Neural progenitor cell (in vitro differentiated cells): ENCODE measurements around the gene GAP43. TPM values are rescaled to one million over a fixed set of nuclear protein-coding genes. Genes with fewer than 3 reads are reported as not detected.

Experiments
- DNase-seq: peaks from one replicate; pipeline ENCODE4 v3.0.0-alpha.2; 2016; ENCODE audit warnings: low spot score
- H2AFZ ChIP-seq: fragments of 200-600 bp; sonication (generic); replicated peaks from 2 replicates; pipeline ENCODE4 v1.6.1; 2016; ENCODE audit warnings: antibody characterized with exemption
- H3F3A ChIP-seq: fragments of 200-600 bp; sonication (generic); 2 replicates; pipeline ENCODE4 v1.6.1; 2016; ENCODE audit warnings: antibody characterized with exemption, low read depth
- H3K27ac ChIP-seq: fragments of 200-600 bp; sonication (generic); 2 replicates; pipeline ENCODE4 v1.5.1; 2016; ENCODE audit warnings: mild to moderate bottlenecking
- H3K27me3 ChIP-seq: fragments of 200-600 bp; sonication (generic); 2 replicates; pipeline ENCODE4 v1.6.1; 2016; ENCODE audit warnings: mild to moderate bottlenecking, moderate library complexity
- H3K36me3 ChIP-seq: fragments of 200-600 bp; sonication (generic); 2 replicates; pipeline ENCODE4 v1.5.1; 2016
- H3K4me1 ChIP-seq: fragments of 200-600 bp; sonication (generic); 2 replicates; pipeline ENCODE4 v1.6.1; 2016; ENCODE audit warnings: mixed run types
- H3K4me2 ChIP-seq: fragments of 200-600 bp; sonication (generic); 2 replicates; pipeline ENCODE4 v1.6.1; 2016
- H3K4me3 ChIP-seq: fragments of 200-600 bp; sonication (generic); 2 replicates; pipeline ENCODE4 v1.5.1; 2016
- H3K79me2 ChIP-seq: fragments of 200-600 bp; sonication (generic); 2 replicates; pipeline ENCODE4 v1.6.1; 2016; ENCODE audit warnings: low read depth
- H3K9ac ChIP-seq: fragments of 200-600 bp; sonication (generic); 2 replicates; pipeline ENCODE4 v1.6.1; 2016
- H3K9me3 ChIP-seq: fragments of 200-600 bp; sonication (generic); 2 replicates; pipeline ENCODE4 v1.5.1; 2016; ENCODE audit warnings: low read depth
- H4K20me1 ChIP-seq: fragments of 200-600 bp; sonication (generic); 2 replicates; pipeline ENCODE4 v1.6.1; 2016; ENCODE audit warnings: low read depth
- H3K27ac Mint-ChIP-seq: 3 replicates; pipeline ENCODE4 v1.8.0; 2021; ENCODE audit warnings: mixed read lengths
- H3K27me3 Mint-ChIP-seq: 2 replicates; pipeline ENCODE4 v1.8.0; 2022; ENCODE audit warnings: low read depth, mild to moderate bottlenecking, inconsistent platforms, moderate library complexity, mixed read lengths; ENCODE audit not compliant: insufficient read depth
- H3K36me3 Mint-ChIP-seq: 3 replicates; pipeline ENCODE4 v1.8.0; 2021; ENCODE audit warnings: mixed read lengths
- H3K4me1 Mint-ChIP-seq: 3 replicates; pipeline ENCODE4 v1.8.0; 2021; ENCODE audit warnings: mixed read lengths
- H3K4me3 Mint-ChIP-seq: 3 replicates; pipeline ENCODE4 v1.8.0; 2021; ENCODE audit warnings: mild to moderate bottlenecking, moderate library complexity, mixed read lengths
- H3K9me3 Mint-ChIP-seq: 3 replicates; pipeline ENCODE4 v1.8.0; 2020; ENCODE audit warnings: mixed read lengths
- EZH2 ChIP-seq: fragments of 200-600 bp; sonication (generic); IDR thresholded peaks from 2 replicates; pipeline ENCODE4 v1.6.1; 2017; ENCODE audit warnings: antibody characterized with exemption, mild to moderate bottlenecking, moderate library complexity
- EZH2phosphoT487 ChIP-seq: fragments of 200-600 bp; sonication (generic); IDR thresholded peaks from 2 replicates; pipeline ENCODE4 v1.6.1; 2017; ENCODE audit warnings: antibody characterized with exemption
- total RNA-seq: library from RNA; depleted of rRNA; stranded (reverse); fragments of >200 nt; gene quantifications from 2 replicates; pipeline ENCODE4 v1.2.3, GENCODE V29; 2015; ENCODE audit warnings: low replicate concordance
- TF ChIP-seq, protein P1 (sequence below): fragments of 200-600 bp; sonication (generic); IDR thresholded peaks from 2 replicates; pipeline ENCODE4 v1.5.1; 2017; ENCODE audit warnings: antibody characterized with exemption, mild to moderate bottlenecking

Gene GAP43
- total RNA-seq, 1 donor from 2014 or later = 5.0 TPM

DNA sequence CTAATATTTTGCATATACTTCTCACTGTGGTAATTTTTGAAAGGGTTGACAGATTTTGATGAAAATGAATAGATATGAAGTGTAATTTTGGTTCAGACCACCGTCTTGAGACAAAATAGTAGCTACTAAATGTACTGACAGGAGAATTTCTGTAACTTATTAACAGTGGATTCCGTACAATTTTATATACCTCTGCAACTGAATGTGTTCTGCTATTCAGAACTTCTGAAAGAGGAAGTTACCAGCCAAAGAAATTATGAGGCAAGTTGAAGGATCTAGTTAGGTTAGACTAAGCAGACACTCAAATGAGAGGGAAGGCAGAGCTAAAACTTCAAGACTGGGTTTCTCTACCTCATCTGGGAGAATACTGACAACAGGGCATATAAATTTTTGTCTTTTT, 29.4 kb downstream of the GAP43 start:
- peaks cover 5% of the 10 kb centered on the region for H3K36me3 Mint-ChIP-seq
- Histone ChIP-seq H3K9me3 (no peaks in the 10 kb centered on the region), H3K4me2 (no peak overlapping the region), H3F3A (peaks cover 11% of the 10 kb centered on the region), H2AFZ (no peak overlapping the region), H3K27ac (no peak overlapping the region), H4K20me1 (no peaks in the 10 kb centered on the region), H3K79me2 (no peaks in the 10 kb centered on the region), H3K4me3 (no peak overlapping the region), H3K36me3 (no peaks in the 10 kb centered on the region), H3K4me1 (peaks cover 7% of the 10 kb centered on the region), H3K9ac (no peak overlapping the region), H3K27me3 (no peaks in the 10 kb centered on the region)
- peaks cover 3% of the 10 kb centered on the region for H3K9me3 Mint-ChIP-seq
- no peak for DNase-seq
- H3K4me1 Mint-ChIP-seq = peaks cover 22% of the 10 kb centered on the region
- no peak for TF ChIP-seq EZH2phosphoT487
- TF ChIP-seq EZH2 = no peak
- TF ChIP-seq, protein P1, sequence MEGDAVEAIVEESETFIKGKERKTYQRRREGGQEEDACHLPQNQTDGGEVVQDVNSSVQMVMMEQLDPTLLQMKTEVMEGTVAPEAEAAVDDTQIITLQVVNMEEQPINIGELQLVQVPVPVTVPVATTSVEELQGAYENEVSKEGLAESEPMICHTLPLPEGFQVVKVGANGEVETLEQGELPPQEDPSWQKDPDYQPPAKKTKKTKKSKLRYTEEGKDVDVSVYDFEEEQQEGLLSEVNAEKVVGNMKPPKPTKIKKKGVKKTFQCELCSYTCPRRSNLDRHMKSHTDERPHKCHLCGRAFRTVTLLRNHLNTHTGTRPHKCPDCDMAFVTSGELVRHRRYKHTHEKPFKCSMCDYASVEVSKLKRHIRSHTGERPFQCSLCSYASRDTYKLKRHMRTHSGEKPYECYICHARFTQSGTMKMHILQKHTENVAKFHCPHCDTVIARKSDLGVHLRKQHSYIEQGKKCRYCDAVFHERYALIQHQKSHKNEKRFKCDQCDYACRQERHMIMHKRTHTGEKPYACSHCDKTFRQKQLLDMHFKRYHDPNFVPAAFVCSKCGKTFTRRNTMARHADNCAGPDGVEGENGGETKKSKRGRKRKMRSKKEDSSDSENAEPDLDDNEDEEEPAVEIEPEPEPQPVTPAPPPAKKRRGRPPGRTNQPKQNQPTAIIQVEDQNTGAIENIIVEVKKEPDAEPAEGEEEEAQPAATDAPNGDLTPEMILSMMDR = no peak
- H3K27me3 Mint-ChIP-seq = no peaks in the 10 kb centered on the region
- H3K4me3 Mint-ChIP-seq = no peak overlapping the region
- no peak overlapping the region for H3K27ac Mint-ChIP-seq

DNA sequence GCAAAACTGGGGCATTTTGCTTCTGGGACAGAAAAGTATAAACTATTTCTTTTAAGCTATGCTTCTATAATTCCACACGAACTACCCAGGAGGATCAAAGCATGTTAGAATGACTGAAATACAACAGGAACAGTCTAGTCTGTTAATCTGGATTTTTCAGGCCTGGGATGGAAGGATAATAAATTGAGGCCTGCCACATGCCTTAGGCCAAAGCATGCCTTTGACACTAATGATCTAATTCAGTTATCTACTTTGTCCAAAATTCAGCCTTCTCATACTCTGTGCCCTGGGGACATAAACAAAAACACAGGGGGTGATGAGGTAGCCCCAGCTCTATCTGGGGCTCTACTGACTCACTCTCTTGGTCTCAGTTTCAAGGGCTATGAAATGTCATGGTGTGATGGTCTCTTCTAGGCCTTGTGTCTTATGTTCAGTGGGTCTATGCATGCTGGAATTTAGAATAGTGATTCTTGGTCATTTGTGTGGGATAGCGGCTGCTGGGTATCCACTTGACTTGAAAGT, 32.5 kb downstream of the GAP43 start:
- TF ChIP-seq EZH2 (no peak), EZH2phosphoT487 (no peak)
- TF ChIP-seq, protein P1 = no peak
- no peak for DNase-seq
- Histone ChIP-seq H4K20me1 (no peaks in the 10 kb centered on the region), H3K9ac (no peak overlapping the region), H3K79me2 (no peaks in the 10 kb centered on the region), H3K27ac (no peak overlapping the region), H2AFZ (no peak overlapping the region), H3K4me3 (no peak overlapping the region), H3K9me3 (no peaks in the 10 kb centered on the region), H3K4me1 (peaks cover 33% of the 10 kb centered on the region), H3K36me3 (no peaks in the 10 kb centered on the region), H3F3A (peaks cover 38% of the 10 kb centered on the region), H3K4me2 (no peak overlapping the region), H3K27me3 (no peaks in the 10 kb centered on the region)
- Mint-ChIP-seq H3K4me1 (peaks cover 44% of the 10 kb centered on the region), H3K9me3 (no peaks in the 10 kb centered on the region), H3K36me3 (peaks cover 1% of the 10 kb centered on the region), H3K27me3 (no peaks in the 10 kb centered on the region), H3K27ac (no peak overlapping the region), H3K4me3 (no peak overlapping the region)

- no peaks in the 10 kb centered on the region for H3K36me3 ChIP-seq
- peaks cover 42% of the 10 kb centered on the region for H3F3A ChIP-seq
- Mint-ChIP-seq H3K4me3 (peak overlapping the region; percentile 5), H3K36me3 (no peaks in the 10 kb centered on the region), H3K4me1 (peaks cover 53% of the 10 kb centered on the region), H3K9me3 (no peaks in the 10 kb centered on the region), H3K27me3 (no peaks in the 10 kb centered on the region), H3K27ac (peak overlapping the region; percentile 4)
- H4K20me1 ChIP-seq = no peaks in the 10 kb centered on the region
- H3K9me3 ChIP-seq = no peaks in the 10 kb centered on the region
- H3K4me2 ChIP-seq = peak overlapping the region; percentile 86
- H3K9ac ChIP-seq = no peak overlapping the region
- no peak for DNase-seq
- peaks cover 38% of the 10 kb centered on the region for H3K4me1 ChIP-seq
- H3K4me3 ChIP-seq = no peak overlapping the region
- H3K27ac ChIP-seq = no peak overlapping the region
- H2AFZ ChIP-seq = no peak overlapping the region
- TF ChIP-seq EZH2phosphoT487 (no peak), EZH2 (no peak)
- TF ChIP-seq, protein P1 = no peak
- no peaks in the 10 kb centered on the region for H3K27me3 ChIP-seq
- H3K79me2 ChIP-seq = no peaks in the 10 kb centered on the region
Measured at GRCh38 chr3:115657168-115657567, 33.9 kb downstream of the GAP43 start.
